HG03196 (cell line): Measurements from ENCODE around the gene MTFMT.
"Not testable (repeated sequence)": the region's sequence is repeated elsewhere in the genome, so short reads cannot be mapped to it uniquely, and the experiment has no call there.

Experiments
- ATAC-seq: cut with Tn5 transposase; IDR thresholded peaks from one replicate; pipeline ENCODE4 v1.9.1; 2021; ENCODE audit not compliant: unreplicated experiment

MTFMT gene

GRCh38 chr15:65028921-65029735, at the start of gene MTFMT:
TSS of gene MTFMT (minus strand) at chr15:65029639. CDS start at chr15:65029613, 26 bp downstream.
- peak; percentile 67 for ATAC-seq

DNA sequence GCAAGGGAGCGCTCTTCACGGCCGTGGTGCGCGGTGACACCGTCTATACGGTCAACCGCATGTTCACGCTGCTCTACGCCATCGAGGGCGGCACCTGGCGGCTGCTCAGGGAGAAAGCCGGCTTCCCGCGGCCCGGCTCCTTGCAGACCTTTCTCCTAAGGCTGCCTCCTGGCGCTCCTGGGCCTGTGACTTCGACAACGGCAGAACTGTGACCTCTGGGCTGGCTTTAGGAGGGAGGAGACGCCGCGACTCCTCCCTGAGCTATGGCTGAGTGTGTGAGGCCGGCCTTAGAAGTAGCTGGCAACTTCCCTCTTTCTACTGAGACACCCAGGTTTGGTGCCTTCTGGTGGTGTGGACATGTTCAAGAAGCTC, 48.5 kb upstream of the MTFMT start:
- no peak for ATAC-seq

DNA sequence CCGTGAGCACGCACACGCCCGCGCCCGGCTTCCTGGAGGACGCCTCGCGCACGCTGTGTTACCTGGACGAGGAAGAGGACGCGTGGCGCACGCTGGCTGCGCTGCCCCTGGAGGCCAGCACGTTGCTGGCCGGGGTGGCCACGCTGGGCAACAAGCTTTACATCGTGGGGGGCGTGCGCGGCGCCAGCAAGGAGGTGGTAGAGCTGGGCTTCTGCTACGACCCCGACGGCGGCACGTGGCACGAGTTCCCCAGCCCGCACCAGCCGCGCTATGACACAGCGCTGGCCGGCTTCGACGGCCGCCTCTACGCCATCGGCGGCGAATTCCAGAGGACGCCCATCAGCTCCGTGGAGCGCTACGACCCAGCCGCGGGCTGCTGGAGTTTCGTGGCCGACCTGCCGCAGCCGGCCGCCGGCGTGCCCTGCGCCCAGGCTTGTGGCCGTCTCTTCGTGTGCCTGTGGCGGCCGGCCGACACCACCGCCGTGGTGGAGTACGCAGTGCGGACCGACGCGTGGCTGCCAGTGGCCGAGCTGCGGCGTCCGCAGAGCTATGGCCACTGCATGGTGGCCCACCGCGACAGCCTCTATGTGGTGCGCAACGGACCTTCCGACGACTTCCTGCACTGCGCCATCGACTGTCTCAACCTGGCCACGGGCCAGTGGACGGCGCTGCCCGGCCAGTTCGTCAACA, 48.0 kb upstream of the MTFMT start:
- no peak for ATAC-seq

GRCh38 chr15:65076486-65077290, 47.2 kb upstream of the MTFMT start, which contains the start of gene KBTBD13:
TSS of gene KBTBD13 (plus strand) at chr15:65076746. CDS start at chr15:65076816, 70 bp downstream.
- no peak for ATAC-seq

DNA sequence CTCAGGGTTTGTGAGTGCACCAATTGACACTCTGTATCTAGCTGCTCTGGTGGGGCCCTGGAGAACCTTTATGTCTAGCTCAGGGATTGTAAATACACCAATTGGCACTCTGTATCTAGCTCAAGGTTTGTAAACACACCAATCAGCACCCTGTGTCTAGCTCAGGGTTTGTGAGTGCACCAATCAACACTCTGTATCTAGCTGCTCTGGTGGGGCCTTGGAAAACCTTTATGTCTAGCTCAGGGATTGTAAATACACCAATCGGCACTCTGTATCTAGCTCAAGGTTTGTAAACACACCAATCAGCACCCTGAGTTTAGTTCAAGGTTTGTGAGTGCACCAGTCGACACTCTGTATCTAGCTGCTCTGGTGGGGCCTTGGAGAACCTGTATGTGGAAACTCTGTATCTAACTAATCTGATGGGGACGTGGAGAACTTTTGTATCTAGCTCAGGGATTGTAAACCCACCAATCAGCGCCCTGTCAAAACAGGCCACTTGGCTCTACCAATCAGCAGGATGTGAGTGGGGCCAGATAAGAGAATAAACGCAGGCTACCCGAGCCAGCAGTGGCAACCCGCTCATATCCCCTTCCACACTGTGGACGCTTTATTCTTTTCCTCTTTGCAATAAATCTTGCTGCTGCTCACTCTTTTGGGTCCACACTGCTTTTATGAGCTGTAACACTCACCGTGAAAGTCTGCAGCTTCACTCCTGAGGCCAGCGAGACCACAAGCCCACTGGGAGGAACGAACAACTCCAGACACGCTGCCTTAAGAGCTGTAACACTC, 46.4 kb upstream of the MTFMT start:
- ATAC-seq: not testable (repeated sequence)

DNA sequence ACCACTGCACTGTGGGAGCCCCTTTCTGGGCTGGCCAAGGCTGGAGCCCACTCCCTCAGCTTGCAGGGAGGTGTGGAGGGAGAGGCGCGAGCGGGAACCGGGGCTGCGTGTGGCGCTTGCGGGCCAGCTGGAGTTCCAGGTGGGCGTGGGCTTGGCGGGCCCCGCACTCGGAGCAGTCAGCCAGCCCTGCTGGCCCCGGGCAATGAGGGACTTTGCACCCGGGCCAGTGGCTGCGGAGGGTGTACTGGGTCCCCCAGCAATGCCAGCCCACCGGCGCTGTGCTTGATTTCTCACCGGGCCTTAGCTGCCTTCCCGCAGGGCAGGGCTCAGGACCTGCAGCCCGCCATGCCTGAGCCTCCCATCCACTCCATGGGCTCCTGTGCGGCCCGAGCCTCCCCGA, 45.5 kb upstream of the MTFMT start:
- ATAC-seq: not testable (repeated sequence)

- no peak for ATAC-seq
These were observed 43.2 kb upstream of the MTFMT start for GRCh38 chr15:65072617-65073016.

DNA sequence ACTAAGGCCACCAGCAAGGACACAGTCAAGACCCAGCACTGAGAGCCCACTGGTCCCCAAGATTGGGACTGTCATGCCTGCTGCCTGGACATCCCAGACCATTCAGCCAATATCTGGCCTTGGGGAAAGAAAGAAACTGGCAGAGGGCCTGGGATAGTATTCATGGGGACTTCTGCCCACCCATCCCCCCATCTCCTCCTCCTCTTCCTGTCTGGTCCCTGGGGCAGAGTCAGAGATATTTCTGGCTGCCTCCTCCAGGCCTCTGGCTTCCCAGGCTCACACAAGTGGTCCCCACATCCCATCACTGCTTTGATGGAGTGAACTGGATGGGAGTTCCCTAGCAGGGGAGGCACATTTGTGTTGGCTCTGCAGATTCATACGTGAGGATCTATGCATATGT, 42.6 kb upstream of the MTFMT start:
- no peak for ATAC-seq

DNA sequence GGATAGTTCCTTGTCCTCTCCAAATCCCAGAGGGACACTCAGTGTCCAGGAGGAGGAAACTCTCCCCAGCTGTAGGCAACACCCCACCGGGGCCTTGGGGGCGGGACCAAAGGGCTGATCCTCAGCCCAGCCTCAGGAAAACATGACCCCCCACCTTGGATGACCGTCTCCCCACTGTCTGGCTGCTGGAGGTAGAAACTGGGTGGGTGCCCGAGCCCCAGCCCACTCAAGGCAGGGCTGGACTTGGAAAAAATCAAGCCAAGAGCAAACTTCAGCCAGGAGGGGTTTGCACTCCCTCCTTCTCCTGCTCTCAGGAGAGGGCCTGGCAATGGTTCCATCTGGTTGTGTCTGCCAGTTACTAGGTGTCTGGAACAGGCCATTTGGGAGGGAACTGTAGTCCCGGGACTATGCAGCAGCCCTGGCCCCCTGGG, 42.0 kb upstream of the MTFMT start:
- no peak for ATAC-seq

DNA sequence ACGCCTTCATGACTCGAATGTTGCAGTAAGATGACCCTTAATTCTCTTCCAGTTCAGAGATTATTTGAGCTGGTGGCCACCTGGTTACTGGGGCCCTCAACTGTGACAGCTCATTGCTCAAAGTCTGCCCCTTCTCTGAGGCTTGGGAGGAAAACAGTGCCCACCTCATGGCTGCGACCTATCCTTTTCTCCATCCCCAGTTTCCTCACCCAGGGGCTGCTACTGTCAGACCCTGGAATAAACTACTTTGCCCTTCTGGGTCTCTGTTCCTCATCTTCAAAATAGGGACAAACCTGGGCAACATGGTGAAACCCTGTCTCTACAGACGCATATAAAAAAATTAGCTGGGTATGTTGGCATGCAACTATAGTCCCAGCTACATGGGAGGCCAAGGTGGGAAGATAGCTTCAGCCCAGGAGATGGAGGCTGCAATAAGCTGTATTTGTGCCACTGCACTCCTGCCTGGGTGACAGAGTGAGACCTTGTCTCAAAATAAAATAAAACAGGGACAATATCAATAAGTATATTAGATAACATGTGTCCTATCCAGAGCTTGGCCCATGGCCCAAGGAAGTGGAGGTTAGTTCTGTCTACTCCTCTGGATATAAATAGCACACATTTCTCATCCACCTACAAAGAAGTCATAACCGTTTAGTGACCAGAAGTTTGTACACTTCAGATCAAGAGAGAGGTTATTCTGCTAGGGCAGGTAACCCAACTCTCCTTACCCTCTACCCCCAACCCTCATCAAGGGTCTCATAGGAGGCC, 40.5 kb upstream of the MTFMT start:
- no peak for ATAC-seq

DNA sequence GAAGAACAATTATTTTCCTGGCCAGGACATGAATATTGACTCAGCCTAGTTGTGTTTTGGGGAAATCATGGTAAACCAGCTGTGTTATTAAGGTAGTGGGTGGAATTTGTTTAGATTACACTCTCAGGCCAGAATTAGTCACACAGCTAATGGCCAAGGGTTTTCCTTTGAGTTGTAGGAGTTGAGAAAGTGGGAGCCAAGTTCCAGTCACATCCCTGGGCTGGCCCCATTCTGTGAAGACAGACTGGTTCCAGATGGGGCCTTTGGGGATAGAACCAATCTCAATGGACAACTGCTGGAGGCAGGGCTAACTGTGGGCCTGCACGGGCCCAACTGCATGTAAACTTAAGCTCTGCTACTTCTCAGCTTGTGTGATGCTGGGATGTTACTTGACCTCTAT, 39.7 kb upstream of the MTFMT start:
- no peak for ATAC-seq

DNA sequence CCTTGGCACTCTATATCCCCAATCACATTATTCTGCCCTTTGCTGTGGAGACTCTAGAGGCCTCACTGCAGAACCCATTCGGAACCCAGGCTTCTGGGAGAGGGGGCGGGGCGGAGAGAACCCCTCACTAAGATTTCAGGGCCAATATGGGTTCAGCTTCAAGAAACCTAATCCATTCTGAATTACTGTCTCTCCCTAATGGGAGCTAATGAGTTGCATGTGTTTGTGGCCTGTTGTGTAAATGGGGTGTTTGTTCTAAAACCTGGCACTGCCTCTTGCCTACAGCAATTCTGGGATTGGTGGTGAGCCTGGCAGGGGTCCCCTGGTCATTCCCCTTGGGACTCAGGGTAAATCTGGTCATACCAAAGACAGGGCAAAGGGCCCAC, 39.0 kb upstream of the MTFMT start:
- ATAC-seq: no peak

- no peak for ATAC-seq
These were observed 38.4 kb upstream of the MTFMT start, which contains the start of gene RASL12 for GRCh38 chr15:65067645-65068402. TSS of gene RASL12 (minus strand) at chr15:65067991. CDS start at chr15:65067835, 156 bp downstream.

GRCh38 chr15:65067317-65067644, 37.8 kb upstream of the MTFMT start:
- no peak for ATAC-seq

- ATAC-seq: no peak
These were observed 37.3 kb upstream of the MTFMT start for GRCh38 chr15:65066635-65067316.

- no peak for ATAC-seq
These were observed 36.7 kb upstream of the MTFMT start for GRCh38 chr15:65066001-65066634.

DNA sequence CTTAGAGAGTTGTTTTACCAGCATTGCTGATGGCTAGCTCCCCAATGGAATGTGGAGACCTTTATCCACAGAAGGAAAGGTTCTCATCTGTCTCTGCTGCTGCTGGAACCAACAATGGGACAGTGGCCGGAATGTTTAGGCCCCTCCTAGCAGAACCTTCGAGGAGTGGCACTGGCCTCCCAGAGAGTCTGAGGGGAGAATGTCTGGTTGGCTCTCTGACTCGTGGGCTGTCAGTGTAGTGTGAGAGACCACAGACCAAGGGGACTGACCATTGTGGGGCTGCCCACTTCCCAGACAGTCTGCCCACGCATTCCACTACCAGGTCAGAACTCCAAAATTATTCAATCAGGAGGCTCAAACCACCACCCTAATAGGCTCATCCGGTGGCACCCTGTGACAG, 33.3 kb upstream of the MTFMT start:
- no peak for ATAC-seq

- no peak for ATAC-seq
These were observed 32.6 kb upstream of the MTFMT start for GRCh38 chr15:65062061-65062460.
